ENCODE data around the gene GPR162. TPM values are rescaled to one million over a fixed set of nuclear protein-coding genes. Genes with fewer than 3 reads are reported as not detected.

The GPR162 gene, protein sequence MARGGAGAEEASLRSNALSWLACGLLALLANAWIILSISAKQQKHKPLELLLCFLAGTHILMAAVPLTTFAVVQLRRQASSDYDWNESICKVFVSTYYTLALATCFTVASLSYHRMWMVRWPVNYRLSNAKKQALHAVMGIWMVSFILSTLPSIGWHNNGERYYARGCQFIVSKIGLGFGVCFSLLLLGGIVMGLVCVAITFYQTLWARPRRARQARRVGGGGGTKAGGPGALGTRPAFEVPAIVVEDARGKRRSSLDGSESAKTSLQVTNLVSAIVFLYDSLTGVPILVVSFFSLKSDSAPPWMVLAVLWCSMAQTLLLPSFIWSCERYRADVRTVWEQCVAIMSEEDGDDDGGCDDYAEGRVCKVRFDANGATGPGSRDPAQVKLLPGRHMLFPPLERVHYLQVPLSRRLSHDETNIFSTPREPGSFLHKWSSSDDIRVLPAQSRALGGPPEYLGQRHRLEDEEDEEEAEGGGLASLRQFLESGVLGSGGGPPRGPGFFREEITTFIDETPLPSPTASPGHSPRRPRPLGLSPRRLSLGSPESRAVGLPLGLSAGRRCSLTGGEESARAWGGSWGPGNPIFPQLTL
- under 1 TPM; 0.11 to 0.26 TPM for total RNA-seq

DNA sequence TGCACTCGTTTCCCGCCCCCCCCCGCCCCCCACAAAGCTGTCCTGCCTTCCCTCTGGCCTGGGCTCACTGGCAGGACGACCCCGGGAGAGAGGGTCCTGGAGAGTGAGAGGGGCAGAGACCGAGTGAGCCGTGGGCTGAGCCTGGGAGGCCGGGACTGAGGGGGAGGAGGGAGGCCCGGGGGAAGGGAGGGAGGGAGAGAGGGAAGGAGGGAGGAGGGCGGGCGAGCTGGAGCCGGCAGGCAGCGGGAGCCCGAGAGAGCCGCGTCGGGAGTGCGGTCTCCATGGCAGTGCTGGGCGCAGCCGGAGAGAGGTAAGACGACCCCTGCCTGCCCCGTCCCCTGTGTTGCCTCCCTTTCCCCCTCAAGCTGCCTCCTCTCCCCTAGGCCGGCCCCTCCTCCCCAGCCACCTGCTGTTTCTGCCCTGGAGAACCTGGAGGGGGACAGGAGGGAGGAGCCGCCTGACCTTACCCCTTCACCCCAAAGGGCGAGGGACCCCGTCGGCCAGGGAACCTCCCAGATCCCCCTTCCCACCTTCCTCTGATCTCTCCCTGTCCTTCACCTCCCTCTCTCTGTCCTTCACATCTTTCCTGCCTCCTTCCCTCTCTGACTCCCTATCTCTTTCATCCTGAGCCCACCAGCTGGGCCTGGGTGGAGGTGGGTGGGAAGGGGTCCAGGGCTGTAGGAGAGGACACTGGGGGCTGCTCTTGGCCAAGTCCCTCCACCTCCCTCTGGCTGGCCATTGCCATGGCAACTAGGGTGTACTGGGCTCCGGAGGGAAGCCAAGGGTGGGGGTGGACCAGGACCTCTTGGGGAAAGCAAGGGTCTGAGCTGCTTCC is at the start of gene GPR162:
GPR162 (plus strand) TSS at position 231 of the 835 bp plus-strand sequence. CDS start 2,078 bp downstream, outside the sequence.
- ATAC-seq (peak; percentile 13), DNase-seq (peak; percentile 43)
- peak within 1 kb of the TSS; percentile 38 for H3K4me3 Mint-ChIP-seq
- H3K9me3 Mint-ChIP-seq (ENCODE audit: low read depth): no peaks in the 10 kb centered on the region
- CTCF ChIA-PET: interaction anchor here (0.5 to 7.0 kb wide), 7 partner anchors 12 to 257 kb away, joined by 3 to 55 read pairs (median 3); partner anchors contain the start of gene MLF2
- peak within 1 kb of the TSS; percentile 33 for H3K27ac Mint-ChIP-seq
- H3K4me1 Mint-ChIP-seq: peaks cover 20% of the 10 kb centered on the region
- peaks cover 20% of the 10 kb centered on the region for H3K27me3 Mint-ChIP-seq
- POLR2A ChIA-PET: interaction anchor here (0.5 to 1.0 kb wide), 3 partner anchors 10 to 190 kb away, joined by 3 to 6 read pairs (median 3); no protein-coding TSS in a partner anchor
- intact Hi-C loops (cut with DNase I, micrococcal nuclease): no loop called here
- H3K36me3 Mint-ChIP-seq (ENCODE audit: low read depth): peaks cover 22% of the 10 kb centered on the region

DNA sequence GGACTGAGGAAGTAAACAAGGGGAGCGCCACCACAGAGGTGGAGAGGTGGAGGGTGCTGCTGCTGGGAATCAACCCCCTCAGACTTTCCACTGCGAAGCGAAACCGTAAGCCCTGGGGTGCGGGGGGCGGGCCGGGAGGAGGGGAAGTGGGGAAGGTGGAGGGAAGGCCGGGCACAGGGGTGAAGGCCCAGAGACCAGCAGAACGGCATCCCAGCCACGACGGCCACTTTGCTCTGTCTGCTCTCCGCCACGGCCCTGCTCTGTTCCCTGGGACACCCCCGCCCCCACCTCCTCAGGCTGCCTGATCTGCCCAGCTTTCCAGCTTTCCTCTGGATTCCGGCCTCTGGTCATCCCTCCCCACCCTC is 49.3 kb upstream of the GPR162 start, which contains the start of gene LAG3:
LAG3 (plus strand) TSS at position 190 of the 365 bp plus-strand sequence. CDS start 333 bp downstream, outside the sequence.
- Mint-ChIP-seq H3K27me3 (peaks cover 20% of the 10 kb centered on the region), H3K9me3 (ENCODE audit: low read depth) (no peaks in the 10 kb centered on the region), H3K4me1 (peaks cover 77% of the 10 kb centered on the region), H3K27ac (peak within 1 kb of the TSS; percentile 89), H3K4me3 (peak within 1 kb of the TSS; percentile 86), H3K36me3 (ENCODE audit: low read depth) (peaks cover 41% of the 10 kb centered on the region)
- intact Hi-C loops (cut with DNase I, micrococcal nuclease): loop anchor here in 1 of 2 experiments (2.0 kb wide), 1 partner anchor 18 kb away; no protein-coding TSS in a partner anchor
- ChIA-PET CTCF (interaction anchor here (0.7 to 2.7 kb wide), 4 partner anchors 9 to 101 kb away, joined by 3 to 21 read pairs (median 10); partner anchors contain the start of genes MLF2 and SPSB2), POLR2A (interaction anchor here (0.6 kb wide), 2 partner anchors 10 to 20 kb away, joined by 3 to 5 read pairs; no protein-coding TSS in a partner anchor)
- DNase-seq (peak; percentile 86), ATAC-seq (peak; percentile 55)

DNA sequence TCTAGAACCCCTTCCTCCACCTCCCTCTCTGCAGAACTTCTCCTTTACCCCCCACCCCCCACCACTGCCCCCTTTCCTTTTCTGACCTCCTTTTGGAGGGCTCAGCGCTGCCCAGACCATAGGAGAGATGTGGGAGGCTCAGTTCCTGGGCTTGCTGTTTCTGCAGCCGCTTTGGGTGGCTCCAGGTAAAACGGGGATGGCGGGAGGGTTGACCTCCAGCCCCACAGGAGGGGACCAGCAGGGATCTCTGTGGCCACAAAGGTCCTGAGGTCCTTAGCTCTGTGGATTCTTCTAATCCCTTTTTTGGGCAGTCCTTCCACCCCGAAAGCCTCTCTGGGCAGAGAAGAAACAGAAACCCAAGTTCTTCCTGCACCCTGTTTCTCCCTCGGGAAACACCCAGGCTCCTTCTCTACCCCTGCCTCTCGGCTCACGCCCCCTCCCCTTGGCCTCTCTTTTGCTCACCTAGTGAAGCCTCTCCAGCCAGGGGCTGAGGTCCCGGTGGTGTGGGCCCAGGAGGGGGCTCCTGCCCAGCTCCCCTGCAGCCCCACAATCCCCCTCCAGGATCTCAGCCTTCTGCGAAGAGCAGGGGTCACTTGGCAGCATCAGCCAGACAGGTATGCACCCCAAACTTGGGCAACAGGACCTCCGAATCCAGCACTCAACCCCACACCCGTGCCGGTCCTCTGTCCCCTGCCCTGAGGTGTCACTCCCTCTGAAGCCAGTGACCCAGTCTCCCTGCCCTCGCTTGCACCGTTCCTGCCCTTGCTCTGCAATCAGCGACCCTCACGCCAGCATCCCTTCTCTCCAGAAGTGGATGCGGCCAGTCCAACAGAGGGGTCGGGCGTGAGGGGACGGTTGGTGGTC is 48.7 kb upstream of the GPR162 start:
- intact Hi-C loops (cut with DNase I, micrococcal nuclease): loop anchor here in 1 of 2 experiments (2.0 kb wide), 1 partner anchor 18 kb away; no protein-coding TSS in a partner anchor
- POLR2A ChIA-PET: interaction anchor here (0.6 kb wide), 2 partner anchors 11 to 20 kb away, joined by 3 to 5 read pairs; no protein-coding TSS in a partner anchor

DNA sequence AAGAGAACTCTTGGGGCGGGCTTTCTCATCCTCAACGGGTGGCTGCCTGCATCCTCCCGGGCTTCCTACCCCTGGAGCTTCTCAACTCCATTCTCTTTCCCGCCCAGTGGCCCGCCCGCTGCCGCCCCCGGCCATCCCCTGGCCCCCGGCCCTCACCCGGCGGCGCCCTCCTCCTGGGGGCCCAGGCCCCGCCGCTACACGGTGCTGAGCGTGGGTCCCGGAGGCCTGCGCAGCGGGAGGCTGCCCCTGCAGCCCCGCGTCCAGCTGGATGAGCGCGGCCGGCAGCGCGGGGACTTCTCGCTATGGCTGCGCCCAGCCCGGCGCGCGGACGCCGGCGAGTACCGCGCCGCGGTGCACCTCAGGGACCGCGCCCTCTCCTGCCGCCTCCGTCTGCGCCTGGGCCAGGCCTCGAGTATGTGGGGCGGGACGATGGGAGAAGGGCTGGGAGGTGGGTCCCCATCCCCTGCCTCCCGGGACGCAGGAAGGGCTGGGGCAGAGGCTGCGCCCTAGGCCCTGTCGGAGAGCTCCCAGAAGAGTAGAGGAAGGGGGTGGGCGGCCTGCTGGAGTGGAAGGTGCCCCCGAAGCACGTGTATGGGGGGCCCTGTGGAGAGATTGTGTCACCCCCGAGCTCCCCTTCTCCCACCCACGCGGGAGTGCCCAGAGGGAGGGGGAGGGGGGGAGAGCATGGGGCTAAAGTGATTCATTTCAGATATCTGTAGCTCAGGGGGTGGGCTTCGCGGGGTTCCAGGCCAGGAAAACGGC is 47.9 kb upstream of the GPR162 start:
- ATAC-seq: peak; percentile 27
- CTCF ChIA-PET: interaction anchor here (0.7 to 1.7 kb wide), 4 partner anchors 15 to 232 kb away, joined by 3 to 7 read pairs (median 3); partner anchors contain the start of gene CD4
- POLR2A ChIA-PET: interaction anchor here (1.0 kb wide), 1 partner anchor 10 kb away, joined by 3 read pairs; no protein-coding TSS in a partner anchor

More for the DNA sequence above, 48.7 kb upstream of the GPR162 start:
- DNase-seq (no peak), ATAC-seq (no peak)
- peaks cover 79% of the 10 kb centered on the region for H3K4me1 Mint-ChIP-seq
- H3K9me3 Mint-ChIP-seq (ENCODE audit: low read depth): no peaks in the 10 kb centered on the region
- peak overlapping the region; percentile 89 for H3K27ac Mint-ChIP-seq
- CTCF ChIA-PET: interaction anchor here (1.6 to 2.7 kb wide), 2 partner anchors 10 to 19 kb away, joined by 4 to 21 read pairs; partner anchors contain the start of gene MLF2
- peak overlapping the region; percentile 86 for H3K4me3 Mint-ChIP-seq
- H3K27me3 Mint-ChIP-seq: peaks cover 15% of the 10 kb centered on the region
- peaks cover 42% of the 10 kb centered on the region for H3K36me3 Mint-ChIP-seq (ENCODE audit: low read depth)

DNA sequence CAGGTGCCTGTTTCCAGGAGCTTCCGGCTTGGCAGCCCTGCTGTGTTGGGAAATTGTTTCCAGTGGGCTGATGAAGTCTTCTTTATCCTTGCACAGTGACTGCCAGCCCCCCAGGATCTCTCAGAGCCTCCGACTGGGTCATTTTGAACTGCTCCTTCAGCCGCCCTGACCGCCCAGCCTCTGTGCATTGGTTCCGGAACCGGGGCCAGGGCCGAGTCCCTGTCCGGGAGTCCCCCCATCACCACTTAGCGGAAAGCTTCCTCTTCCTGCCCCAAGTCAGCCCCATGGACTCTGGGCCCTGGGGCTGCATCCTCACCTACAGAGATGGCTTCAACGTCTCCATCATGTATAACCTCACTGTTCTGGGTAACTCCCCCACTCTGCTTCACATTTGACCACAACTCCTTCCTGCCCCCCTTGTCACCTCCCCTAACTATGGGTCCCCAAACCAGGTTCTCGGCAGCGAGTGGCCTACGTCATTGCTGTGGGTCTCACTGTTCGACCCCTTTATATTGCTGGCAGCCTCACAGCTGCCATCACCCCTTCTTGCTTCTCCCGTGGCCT is 47.0 kb upstream of the GPR162 start:
- no peak for ATAC-seq
- Mint-ChIP-seq H3K36me3 (ENCODE audit: low read depth) (peaks cover 49% of the 10 kb centered on the region), H3K9me3 (ENCODE audit: low read depth) (no peaks in the 10 kb centered on the region), H3K27ac (peak overlapping the region; percentile 84), H3K27me3 (peaks cover 5% of the 10 kb centered on the region), H3K4me3 (peak overlapping the region; percentile 86), H3K4me1 (peaks cover 87% of the 10 kb centered on the region)
- CTCF ChIA-PET: interaction anchor here (0.5 to 2.1 kb wide), 7 partner anchors 9 to 232 kb away, joined by 3 to 8 read pairs (median 3); partner anchors contain the start of genes CD4 and PTMS
- intact Hi-C loops (cut with DNase I, micrococcal nuclease): loop anchor here in 1 of 2 experiments (5.0 kb wide), 3 partner anchors 52 to 157 kb away; partner anchors contain the start of genes COPS7A and ZNF384
- POLR2A ChIA-PET: interaction anchor here (1.0 kb wide), 1 partner anchor 9 kb away, joined by 3 read pairs; no protein-coding TSS in a partner anchor
- peak; percentile 26 for DNase-seq

More for the DNA sequence above, 47.9 kb upstream of the GPR162 start:
- Mint-ChIP-seq H3K4me1 (peaks cover 81% of the 10 kb centered on the region), H3K9me3 (ENCODE audit: low read depth) (no peaks in the 10 kb centered on the region), H3K4me3 (peak overlapping the region; percentile 86), H3K27me3 (peaks cover 9% of the 10 kb centered on the region), H3K27ac (peak overlapping the region; percentile 89), H3K36me3 (ENCODE audit: low read depth) (peaks cover 49% of the 10 kb centered on the region)
- DNase-seq: peak; percentile 69
- intact Hi-C loops (cut with DNase I, micrococcal nuclease): loop anchor here in 1 of 2 experiments (2.0 kb wide), 1 partner anchor 17 kb away; no protein-coding TSS in a partner anchor

DNA sequence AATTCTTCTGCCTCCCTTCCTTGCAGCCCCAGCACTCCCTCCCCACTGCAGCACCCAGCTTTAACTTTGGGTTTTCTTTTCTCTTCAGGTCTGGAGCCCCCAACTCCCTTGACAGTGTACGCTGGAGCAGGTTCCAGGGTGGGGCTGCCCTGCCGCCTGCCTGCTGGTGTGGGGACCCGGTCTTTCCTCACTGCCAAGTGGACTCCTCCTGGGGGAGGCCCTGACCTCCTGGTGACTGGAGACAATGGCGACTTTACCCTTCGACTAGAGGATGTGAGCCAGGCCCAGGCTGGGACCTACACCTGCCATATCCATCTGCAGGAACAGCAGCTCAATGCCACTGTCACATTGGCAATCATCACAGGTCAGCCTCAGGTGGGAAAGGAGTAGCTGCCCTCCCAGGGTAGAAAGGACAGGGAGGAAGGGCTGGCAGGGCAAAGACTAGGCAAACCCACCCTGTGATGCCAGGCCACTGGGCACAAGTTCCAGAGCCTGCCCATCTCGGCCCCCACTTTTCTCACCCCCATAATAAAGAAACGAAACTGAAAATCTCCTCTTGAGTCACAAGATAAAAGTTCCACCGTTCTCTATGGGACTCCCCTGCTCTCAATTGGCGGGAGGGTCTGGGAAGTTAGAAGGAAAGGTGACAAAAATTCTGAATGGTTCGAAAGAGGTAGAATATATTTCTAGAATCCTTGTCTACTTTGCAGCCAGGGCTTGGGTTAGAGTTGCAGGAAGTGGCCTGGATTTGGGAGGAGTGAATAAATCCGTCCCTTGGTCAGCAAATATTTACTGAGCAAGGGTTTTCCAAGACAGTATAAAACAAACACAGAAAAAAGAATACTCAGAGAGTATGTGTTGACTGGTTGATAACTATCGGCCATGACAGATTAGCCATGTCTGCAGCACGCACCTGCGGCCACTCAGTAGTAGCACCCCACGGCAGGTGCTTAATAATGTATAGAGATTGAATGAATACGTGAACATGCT is 46.1 kb upstream of the GPR162 start:
- Mint-ChIP-seq H3K4me1 (peaks cover 90% of the 10 kb centered on the region), H3K36me3 (ENCODE audit: low read depth) (peaks cover 47% of the 10 kb centered on the region), H3K27me3 (peaks cover 5% of the 10 kb centered on the region), H3K9me3 (ENCODE audit: low read depth) (no peaks in the 10 kb centered on the region), H3K4me3 (peak overlapping the region; percentile 86), H3K27ac (peak overlapping the region; percentile 84)
- intact Hi-C loops (cut with DNase I, micrococcal nuclease): loop anchor here in 1 of 2 experiments (5.0 kb wide), 3 partner anchors 53 to 158 kb away; partner anchors contain the start of genes COPS7A and ZNF384
- ChIA-PET POLR2A (interaction anchor here (1.0 kb wide), 1 partner anchor 8 kb away, joined by 3 read pairs; no protein-coding TSS in a partner anchor), CTCF (interaction anchor here (1.1 to 2.1 kb wide), 3 partner anchors 10 to 17 kb away, joined by 3 to 8 read pairs (median 7); partner anchors contain the start of genes CD4 and PTMS)
- DNase-seq (no peak), ATAC-seq (no peak)

DNA sequence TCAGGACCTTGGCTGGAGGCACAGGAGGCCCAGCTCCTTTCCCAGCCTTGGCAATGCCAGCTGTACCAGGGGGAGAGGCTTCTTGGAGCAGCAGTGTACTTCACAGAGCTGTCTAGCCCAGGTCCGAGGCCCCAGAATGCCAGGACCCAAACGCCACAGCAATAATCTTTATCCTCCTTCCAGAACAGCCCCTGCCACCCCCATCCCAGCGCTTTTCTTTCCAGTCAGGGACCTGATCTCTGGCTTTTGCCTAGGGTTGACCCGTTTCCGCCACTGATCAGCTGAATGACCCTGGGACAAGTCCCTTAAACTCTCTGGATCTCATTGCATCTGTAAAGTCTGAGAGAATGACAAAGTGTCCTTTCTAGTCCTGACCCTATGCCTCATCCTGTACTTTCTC is 44.2 kb upstream of the GPR162 start:
- H3K4me1 Mint-ChIP-seq: peaks cover 86% of the 10 kb centered on the region
- peaks cover 5% of the 10 kb centered on the region for H3K27me3 Mint-ChIP-seq
- CTCF ChIA-PET: interaction anchor here (0.5 to 3.4 kb wide), 6 partner anchors 11 to 245 kb away, joined by 3 to 29 read pairs (median 5); partner anchors contain the start of genes MLF2 and PTMS
- peaks cover 43% of the 10 kb centered on the region for H3K36me3 Mint-ChIP-seq (ENCODE audit: low read depth)
- no peaks in the 10 kb centered on the region for H3K9me3 Mint-ChIP-seq (ENCODE audit: low read depth)
- no peak overlapping the region for H3K4me3 Mint-ChIP-seq
- intact Hi-C loops (cut with DNase I, micrococcal nuclease): loop anchor here in 1 of 2 experiments (5.0 kb wide), 3 partner anchors 55 to 160 kb away; partner anchors contain the start of genes COPS7A and ZNF384
- POLR2A ChIA-PET: interaction anchor here (0.8 kb wide), 1 partner anchor 17 kb away, joined by 11 read pairs; no protein-coding TSS in a partner anchor
- ATAC-seq: no peak
- H3K27ac Mint-ChIP-seq: no peak overlapping the region
- DNase-seq: no peak

DNA sequence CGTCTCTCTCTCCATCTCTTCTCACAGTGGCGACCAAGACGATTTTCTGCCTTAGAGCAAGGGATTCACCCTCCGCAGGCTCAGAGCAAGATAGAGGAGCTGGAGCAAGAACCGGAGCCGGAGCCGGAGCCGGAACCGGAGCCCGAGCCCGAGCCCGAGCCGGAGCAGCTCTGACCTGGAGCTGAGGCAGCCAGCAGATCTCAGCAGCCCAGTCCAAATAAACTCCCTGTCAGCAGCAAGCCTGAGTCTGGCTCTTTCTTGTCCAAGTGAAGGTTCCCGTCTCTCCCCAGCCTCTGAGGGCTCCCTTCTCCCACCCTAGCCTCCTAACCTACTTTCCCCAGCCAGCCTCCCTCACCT is 43.4 kb upstream of the GPR162 start:
- H3K27me3 Mint-ChIP-seq: peaks cover 5% of the 10 kb centered on the region
- DNase-seq: no peak
- H3K36me3 Mint-ChIP-seq (ENCODE audit: low read depth): peaks cover 42% of the 10 kb centered on the region
- peak overlapping the region; percentile 72 for H3K4me3 Mint-ChIP-seq
- ChIA-PET CTCF (interaction anchor here (0.5 to 4.7 kb wide), 13 partner anchors 9 to 171 kb away, joined by 3 to 37 read pairs (median 4); partner anchors contain the start of genes CD4, CDCA3, COPS7A and MLF2), POLR2A (interaction anchor here (0.6 to 0.8 kb wide), 2 partner anchors 163 to 244 kb away, joined by 3 to 5 read pairs; no protein-coding TSS in a partner anchor)
- peaks cover 87% of the 10 kb centered on the region for H3K4me1 Mint-ChIP-seq
- ATAC-seq: no peak
- H3K27ac Mint-ChIP-seq: peak overlapping the region; percentile 84
- no peaks in the 10 kb centered on the region for H3K9me3 Mint-ChIP-seq (ENCODE audit: low read depth)
- intact Hi-C loops (cut with DNase I, micrococcal nuclease): loop anchor here in 1 of 2 experiments (2.0 to 5.0 kb wide), 4 partner anchors 13 to 161 kb away; partner anchors contain the start of genes COPS7A and ZNF384
